ENCODE measurements around the gene COMMD1.

DNA sequence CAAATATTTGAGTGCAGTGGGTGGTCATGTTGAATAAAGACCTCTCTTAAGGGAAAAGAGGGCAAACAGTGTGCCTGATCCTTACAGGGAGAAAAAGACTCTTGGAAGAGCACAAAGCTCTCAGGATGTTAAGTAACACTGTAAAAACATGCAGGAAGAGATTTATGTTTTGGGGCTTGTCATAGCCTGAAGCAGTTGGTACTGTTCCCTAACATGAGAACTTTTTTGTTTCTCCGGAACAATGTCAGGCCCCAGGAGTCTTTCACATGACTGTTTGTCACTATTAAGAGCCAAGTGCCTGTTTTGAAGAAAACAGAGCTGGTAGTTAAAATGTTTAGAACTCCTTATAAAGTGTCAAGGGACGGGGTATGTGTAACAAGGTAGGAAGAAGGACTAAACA, 206.7 kb downstream of the COMMD1 start:
- TF ChIP-seq POLR2A (IDR thresholded peaks at IDR 0.05; ENCODE audit: low read length) (no peak), GATA1 (IDR thresholded peaks at IDR 0.05; ENCODE audit: low read depth, low read length) (no peak)
